Measurements from ENCODE around the gene LGR6. TPM values are rescaled to one million over a fixed set of nuclear protein-coding genes. Genes with fewer than 3 reads are reported as not detected.
"Not testable (repeated sequence)": the region's sequence is repeated elsewhere in the genome, so short reads cannot be mapped to it uniquely, and the experiment has no call there.

Gene LGR6, protein sequence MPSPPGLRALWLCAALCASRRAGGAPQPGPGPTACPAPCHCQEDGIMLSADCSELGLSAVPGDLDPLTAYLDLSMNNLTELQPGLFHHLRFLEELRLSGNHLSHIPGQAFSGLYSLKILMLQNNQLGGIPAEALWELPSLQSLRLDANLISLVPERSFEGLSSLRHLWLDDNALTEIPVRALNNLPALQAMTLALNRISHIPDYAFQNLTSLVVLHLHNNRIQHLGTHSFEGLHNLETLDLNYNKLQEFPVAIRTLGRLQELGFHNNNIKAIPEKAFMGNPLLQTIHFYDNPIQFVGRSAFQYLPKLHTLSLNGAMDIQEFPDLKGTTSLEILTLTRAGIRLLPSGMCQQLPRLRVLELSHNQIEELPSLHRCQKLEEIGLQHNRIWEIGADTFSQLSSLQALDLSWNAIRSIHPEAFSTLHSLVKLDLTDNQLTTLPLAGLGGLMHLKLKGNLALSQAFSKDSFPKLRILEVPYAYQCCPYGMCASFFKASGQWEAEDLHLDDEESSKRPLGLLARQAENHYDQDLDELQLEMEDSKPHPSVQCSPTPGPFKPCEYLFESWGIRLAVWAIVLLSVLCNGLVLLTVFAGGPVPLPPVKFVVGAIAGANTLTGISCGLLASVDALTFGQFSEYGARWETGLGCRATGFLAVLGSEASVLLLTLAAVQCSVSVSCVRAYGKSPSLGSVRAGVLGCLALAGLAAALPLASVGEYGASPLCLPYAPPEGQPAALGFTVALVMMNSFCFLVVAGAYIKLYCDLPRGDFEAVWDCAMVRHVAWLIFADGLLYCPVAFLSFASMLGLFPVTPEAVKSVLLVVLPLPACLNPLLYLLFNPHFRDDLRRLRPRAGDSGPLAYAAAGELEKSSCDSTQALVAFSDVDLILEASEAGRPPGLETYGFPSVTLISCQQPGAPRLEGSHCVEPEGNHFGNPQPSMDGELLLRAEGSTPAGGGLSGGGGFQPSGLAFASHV
- 0.29 TPM in 1 of 2 replicates, not detected in the other for total RNA-seq (2014; rRNA removed; shearing (Covaris generic))

- no peak for DNase-seq (ENCODE audit: low spot score)
Measured at GRCh38 chr1:202193614-202194327, at the start of gene LGR6. TSS of gene LGR6 (plus strand) at chr1:202193799. CDS start at chr1:202193990, 191 bp downstream.

GRCh38 chr1:202144402-202145067 is 49.1 kb upstream of the LGR6 start, which contains the start of gene ARL8A:
TSS of gene ARL8A (minus strand) at chr1:202144737. CDS start at chr1:202144572, 165 bp downstream.
- DNase-seq (ENCODE audit: low spot score), result no peak

GRCh38 chr1:202145068-202145743 is 48.4 kb upstream of the LGR6 start:
- no peak for DNase-seq (ENCODE audit: low spot score)

- DNase-seq (ENCODE audit: low spot score), result not testable (repeated sequence)
Measured at GRCh38 chr1:202145744-202146140, 47.9 kb upstream of the LGR6 start.

GRCh38 chr1:202146279-202146678 is 47.3 kb upstream of the LGR6 start:
- DNase-seq (ENCODE audit: low spot score), result no peak

GRCh38 chr1:202146993-202147392 is 46.6 kb upstream of the LGR6 start:
- no peak for DNase-seq (ENCODE audit: low spot score)

DNA sequence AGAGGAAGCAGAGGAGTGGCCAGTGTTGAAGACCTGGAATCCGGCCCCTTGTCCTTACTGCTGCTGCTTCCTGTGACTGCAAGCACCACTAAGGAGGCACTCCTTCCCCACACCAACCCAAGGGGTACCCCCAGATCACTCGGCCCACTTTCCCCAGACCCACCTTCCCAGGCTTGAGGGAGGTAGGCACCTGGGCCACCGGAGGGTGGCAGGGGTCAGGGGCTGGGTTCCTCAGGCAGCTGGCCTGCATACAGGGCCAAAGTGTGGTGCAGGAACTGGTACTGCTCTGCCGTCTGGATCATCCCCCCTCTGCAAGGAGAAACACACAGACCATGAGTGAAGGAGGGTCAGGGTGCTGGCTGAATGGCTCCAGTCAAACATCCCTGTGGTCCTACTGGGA is 45.2 kb upstream of the LGR6 start:
- no peak for DNase-seq (ENCODE audit: low spot score)

GRCh38 chr1:202149566-202149965 is 44.0 kb upstream of the LGR6 start:
- DNase-seq (ENCODE audit: low spot score), result no peak

DNA sequence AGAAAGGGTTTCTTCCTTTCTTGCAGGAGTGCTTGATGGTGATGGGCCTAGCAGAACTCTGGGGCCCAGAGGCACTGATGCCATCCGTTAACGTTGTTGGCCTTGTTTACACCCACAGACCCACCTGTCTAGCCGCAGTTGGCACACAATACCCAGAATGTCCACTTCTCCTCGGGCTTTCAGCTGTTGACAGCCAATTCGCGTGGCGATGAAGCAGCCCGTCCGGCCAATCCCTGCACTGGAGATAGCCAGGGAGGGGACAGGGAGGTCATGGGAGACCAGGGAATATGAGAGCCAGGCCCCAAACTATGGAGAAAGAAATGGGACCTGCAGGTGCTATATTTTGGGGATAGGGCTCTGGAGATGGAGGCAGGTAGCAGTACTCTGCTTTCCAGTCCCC is 43.4 kb upstream of the LGR6 start:
- no peak for DNase-seq (ENCODE audit: low spot score)

DNA sequence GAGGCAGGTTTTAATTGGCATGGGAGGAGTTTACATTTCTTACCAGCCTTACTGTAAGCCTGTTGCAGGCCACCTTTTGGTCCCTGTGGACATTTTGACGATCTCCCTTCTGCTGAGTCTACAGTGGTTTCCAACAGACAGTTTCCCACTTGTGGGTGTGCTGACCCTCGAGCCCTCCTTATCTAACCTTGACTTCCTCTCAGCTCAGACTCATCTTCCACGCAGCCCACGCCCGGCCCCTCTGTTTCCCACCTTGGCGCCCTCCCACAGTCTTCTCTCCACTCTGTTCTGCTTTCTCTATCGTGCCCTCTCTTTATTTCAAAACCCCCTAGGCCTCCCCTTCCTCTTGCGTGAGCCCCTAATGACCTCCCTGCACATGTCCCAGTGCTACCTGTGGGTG is 43.0 kb upstream of the LGR6 start:
- no peak for DNase-seq (ENCODE audit: low spot score)

DNA sequence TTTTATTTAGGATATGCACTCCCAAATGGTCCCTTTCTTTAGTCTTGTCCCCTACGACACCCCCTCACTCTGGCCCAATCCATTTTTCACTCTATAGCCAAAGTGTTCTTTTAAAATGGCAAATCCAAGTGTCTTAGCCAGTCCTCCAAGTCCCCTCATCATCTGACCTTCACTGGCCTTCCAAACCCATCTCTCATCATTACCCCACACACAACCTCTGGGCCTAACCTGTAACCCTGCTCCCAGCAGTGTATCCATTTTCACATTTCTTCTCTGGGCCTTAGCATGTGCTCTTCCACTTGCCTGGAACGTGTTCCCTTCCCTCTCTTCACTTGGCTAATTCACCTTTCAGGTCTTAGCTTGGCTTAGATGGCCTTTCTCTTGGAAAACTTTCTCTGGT is 42.6 kb upstream of the LGR6 start:
- no peak for DNase-seq (ENCODE audit: low spot score)

DNA sequence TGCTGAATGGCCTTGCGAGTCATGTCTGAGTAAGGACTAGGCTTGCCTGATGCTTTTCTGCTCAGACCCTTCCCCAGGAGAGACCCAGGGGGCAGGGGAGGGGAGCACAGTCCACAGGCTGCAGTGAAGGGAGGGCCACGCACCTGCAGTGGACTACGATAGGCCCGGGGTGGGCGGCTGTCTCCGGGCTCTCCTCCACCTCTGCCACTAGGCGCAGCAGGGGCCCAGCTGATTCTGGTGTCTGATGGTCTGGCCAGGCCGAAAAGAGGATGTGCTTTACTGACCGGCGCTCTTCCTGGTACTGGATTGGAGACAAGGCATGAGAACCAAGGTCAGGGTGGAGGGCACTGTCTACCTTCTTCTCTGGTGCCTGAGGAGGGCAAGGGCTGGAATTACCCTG is 41.2 kb upstream of the LGR6 start:
- DNase-seq (ENCODE audit: low spot score), result no peak

- no peak for DNase-seq (ENCODE audit: low spot score)
Measured at GRCh38 chr1:202153284-202153683, 40.3 kb upstream of the LGR6 start.

- DNase-seq (ENCODE audit: low spot score), result no peak
Measured at GRCh38 chr1:202154148-202154765, 39.3 kb upstream of the LGR6 start.

DNA sequence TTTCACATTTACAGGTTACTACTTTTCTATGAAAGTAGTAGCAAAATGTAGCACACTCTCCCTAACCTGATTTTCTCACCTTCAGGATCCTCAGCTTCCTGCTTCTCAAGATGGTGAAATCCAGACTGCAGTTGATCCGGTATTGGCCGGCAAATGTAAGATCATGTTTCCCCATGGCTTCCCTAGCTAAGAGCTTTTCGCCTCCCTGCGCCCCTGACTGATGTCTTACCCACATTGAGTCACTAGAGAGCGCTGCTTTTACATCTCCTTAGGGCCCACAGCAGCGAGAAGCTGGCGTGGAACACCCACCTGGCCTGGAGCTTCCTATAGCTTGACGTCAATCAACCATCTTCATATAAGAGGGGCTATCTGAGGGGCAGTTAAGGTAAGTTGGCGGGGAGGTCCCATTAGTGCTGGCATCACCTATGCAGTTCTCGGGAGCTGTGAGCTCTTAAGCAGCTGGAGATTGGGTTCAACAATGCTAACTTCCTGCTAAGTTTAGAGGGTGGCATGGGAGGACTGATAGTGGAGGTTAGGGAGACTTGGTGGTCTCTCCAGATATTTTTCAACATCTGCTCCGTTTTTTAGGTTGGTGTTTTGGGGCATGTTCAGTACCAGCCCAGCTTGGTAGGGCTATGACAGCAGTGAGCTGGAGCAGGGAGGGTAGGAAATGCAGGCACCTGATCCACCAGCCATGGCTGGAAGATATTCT is 38.7 kb upstream of the LGR6 start:
- DNase-seq (ENCODE audit: low spot score), result peak; percentile 67

GRCh38 chr1:202155478-202156021 is 38.0 kb upstream of the LGR6 start:
- peak; percentile 38 for DNase-seq (ENCODE audit: low spot score)

DNA sequence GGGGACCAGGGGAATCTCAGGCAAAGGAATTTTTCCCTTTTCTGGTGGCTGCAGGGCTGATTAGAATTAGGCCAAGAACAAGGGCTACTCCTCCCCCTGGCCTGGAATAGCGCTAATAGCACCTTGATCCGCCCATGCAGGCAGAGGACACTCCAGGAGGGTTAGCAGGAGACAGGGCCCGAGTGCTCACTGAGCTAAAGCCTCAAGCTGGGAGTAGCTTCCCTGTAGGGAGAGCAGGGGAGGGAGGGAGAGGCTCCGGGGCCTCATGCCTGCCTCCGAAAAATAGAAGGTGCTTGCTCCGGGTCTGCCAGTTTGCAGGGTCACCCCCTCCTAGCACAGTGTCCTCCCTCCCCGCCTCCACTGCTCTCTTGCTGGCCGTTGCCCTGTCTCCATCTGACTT is 37.0 kb upstream of the LGR6 start:
- DNase-seq (ENCODE audit: low spot score), result no peak

GRCh38 chr1:202157945-202158344 is 35.7 kb upstream of the LGR6 start:
- DNase-seq (ENCODE audit: low spot score), result no peak

GRCh38 chr1:202158810-202159533 is 34.6 kb upstream of the LGR6 start:
- DNase-seq (ENCODE audit: low spot score), result no peak

Data from H4 (cell line).